Type B pancreatic cell (in vitro differentiated cells): Measurements from ENCODE around the gene CAMTA1. TPM values are rescaled to one million over a fixed set of nuclear protein-coding genes. Genes with fewer than 3 reads are reported as not detected.
"Not testable (repeated sequence)": the region's sequence is repeated elsewhere in the genome, so short reads cannot be mapped to it uniquely, and the experiment has no call there.

Source experiments
- DNase-seq: peaks from one replicate; pipeline ENCODE4 v3.0.0; 2021; ENCODE audit warnings: mixed read lengths; ENCODE audit not compliant: unreplicated experiment; ENCODE audit errors: extremely low spot score
- H3K27ac Mint-ChIP-seq: 2 replicates; pipeline ENCODE4 v1.8.0; 2021; ENCODE audit warnings: mild to moderate bottlenecking, mixed read lengths
- H3K27me3 Mint-ChIP-seq: 2 replicates; pipeline ENCODE4 v1.8.0; 2021; ENCODE audit warnings: mixed read lengths
- H3K36me3 Mint-ChIP-seq: 2 replicates; pipeline ENCODE4 v1.8.0; 2021; ENCODE audit warnings: mixed read lengths
- H3K4me1 Mint-ChIP-seq: one replicate; pipeline ENCODE4 v1.8.0; 2021; ENCODE audit warnings: mixed read lengths; ENCODE audit not compliant: unreplicated experiment
- H3K4me3 Mint-ChIP-seq: 2 replicates; pipeline ENCODE4 v1.8.0; 2021; ENCODE audit warnings: mild to moderate bottlenecking, mixed read lengths
- H3K9me3 Mint-ChIP-seq: 2 replicates; pipeline ENCODE4 v1.8.0; 2021; ENCODE audit warnings: mixed read lengths
- CTCF ChIP-seq: fragments of 200-600 bp; sonication (generic); conservative IDR thresholded peaks from 2 replicates; pipeline ENCODE4 v1.5.0; 2021; ENCODE audit warnings: antibody characterized with exemption, mild to moderate bottlenecking
- total RNA-seq: library from RNA; stranded (reverse); gene quantifications from 2 replicates; pipeline ENCODE4 v1.2.1, GENCODE V29; 2021; ENCODE audit warnings: low replicate concordance

CAMTA1 gene
- total RNA-seq, 1 donor from 2014 or later = 82.5 TPM

GRCh38 chr1:7322912-7323311 lies 537.7 kb downstream of the CAMTA1 start:
- no peaks in the 10 kb centered on the region for H3K4me1 Mint-ChIP-seq
- H3K9me3 Mint-ChIP-seq = peaks cover 5% of the 10 kb centered on the region
- no peak overlapping the region for H3K27ac Mint-ChIP-seq
- no peak for DNase-seq
- no peaks in the 10 kb centered on the region for H3K36me3 Mint-ChIP-seq
- no peak for TF ChIP-seq CTCF
- H3K4me3 Mint-ChIP-seq = no peak overlapping the region
- no peaks in the 10 kb centered on the region for H3K27me3 Mint-ChIP-seq

GRCh38 chr1:7325254-7325653 lies 540.0 kb downstream of the CAMTA1 start:
- H3K4me3 Mint-ChIP-seq = no peak overlapping the region
- TF ChIP-seq CTCF = no peak
- no peak overlapping the region for H3K27ac Mint-ChIP-seq
- no peaks in the 10 kb centered on the region for H3K36me3 Mint-ChIP-seq
- no peaks in the 10 kb centered on the region for H3K4me1 Mint-ChIP-seq
- no peak for DNase-seq
- H3K9me3 Mint-ChIP-seq = peaks cover 5% of the 10 kb centered on the region
- H3K27me3 Mint-ChIP-seq = no peaks in the 10 kb centered on the region

GRCh38 chr1:7326366-7326765 lies 541.1 kb downstream of the CAMTA1 start:
- no peaks in the 10 kb centered on the region for H3K36me3 Mint-ChIP-seq
- H3K4me3 Mint-ChIP-seq = no peak overlapping the region
- peaks cover 5% of the 10 kb centered on the region for H3K9me3 Mint-ChIP-seq
- no peaks in the 10 kb centered on the region for H3K27me3 Mint-ChIP-seq
- no peaks in the 10 kb centered on the region for H3K4me1 Mint-ChIP-seq
- DNase-seq = no peak
- TF ChIP-seq CTCF = no peak
- H3K27ac Mint-ChIP-seq = no peak overlapping the region

GRCh38 chr1:7327849-7328248 lies 542.6 kb downstream of the CAMTA1 start:
- peaks cover 5% of the 10 kb centered on the region for H3K9me3 Mint-ChIP-seq
- H3K4me1 Mint-ChIP-seq = no peaks in the 10 kb centered on the region
- H3K27ac Mint-ChIP-seq = no peak overlapping the region
- TF ChIP-seq CTCF = no peak
- H3K4me3 Mint-ChIP-seq = no peak overlapping the region
- no peaks in the 10 kb centered on the region for H3K27me3 Mint-ChIP-seq
- no peak for DNase-seq
- H3K36me3 Mint-ChIP-seq = no peaks in the 10 kb centered on the region

GRCh38 chr1:7329868-7330615 lies 544.8 kb downstream of the CAMTA1 start:
- TF ChIP-seq CTCF = no peak
- peaks cover 8% of the 10 kb centered on the region for H3K27me3 Mint-ChIP-seq
- peak; percentile 56 for DNase-seq

GRCh38 chr1:7330726-7331125 lies 545.5 kb downstream of the CAMTA1 start:
- peaks cover 25% of the 10 kb centered on the region for H3K4me1 Mint-ChIP-seq
- DNase-seq = peak; percentile 32
- not testable (repeated sequence) for H3K27me3 Mint-ChIP-seq, H3K36me3 Mint-ChIP-seq, H3K27ac Mint-ChIP-seq, H3K4me3 Mint-ChIP-seq, H3K9me3 Mint-ChIP-seq

More at GRCh38 chr1:7329868-7330615, 544.8 kb downstream of the CAMTA1 start:
- H3K36me3 Mint-ChIP-seq = no peaks in the 10 kb centered on the region
- H3K4me3 Mint-ChIP-seq = no peak overlapping the region
- peaks cover 5% of the 10 kb centered on the region for H3K9me3 Mint-ChIP-seq
- H3K4me1 Mint-ChIP-seq = peaks cover 20% of the 10 kb centered on the region
- H3K27ac Mint-ChIP-seq = no peak overlapping the region
